ENCODE results near the gene ROBO1. TPM values are rescaled to one million over a fixed set of nuclear protein-coding genes. Genes with fewer than 3 reads are reported as not detected.
"Not testable (repeated sequence)": the region's sequence is repeated elsewhere in the genome, so short reads cannot be mapped to it uniquely, and the experiment has no call there.

ROBO1 gene
- total RNA-seq, 2 experiments from 2014 or later: 0.12 to 0.20 TPM

DNA sequence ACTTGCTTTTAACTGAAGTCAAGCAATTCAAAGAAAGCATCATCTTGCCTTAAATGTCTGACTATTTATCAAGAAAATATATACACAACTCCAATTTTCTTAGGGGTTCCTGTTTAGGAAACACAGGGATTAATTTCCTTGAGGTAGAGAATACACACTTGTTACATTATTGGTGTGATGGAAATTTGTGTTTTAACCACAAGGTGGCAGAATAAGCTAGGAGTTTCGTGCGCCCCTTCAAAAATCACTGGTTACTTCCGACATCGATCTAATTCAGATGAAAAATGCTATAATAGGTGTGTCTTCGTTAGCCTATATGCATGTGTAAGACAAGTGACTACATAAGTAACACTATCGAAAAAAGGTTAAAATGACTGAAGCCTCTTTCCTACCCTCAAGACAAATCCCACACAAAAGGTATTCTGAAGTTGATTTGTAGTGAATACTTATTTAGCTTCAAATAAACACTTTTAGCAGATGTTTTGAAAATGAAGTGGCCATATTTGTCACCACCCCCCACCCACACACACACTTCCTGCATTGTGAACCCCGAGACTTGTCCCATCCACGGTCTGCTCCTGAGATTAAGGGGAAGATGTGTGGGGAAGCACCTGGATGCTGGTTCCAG is 246.5 kb downstream of the ROBO1 start:
- intact Hi-C loops (cut with micrococcal nuclease): loop anchor here (1.0 to 5.0 kb wide), 4 partner anchors 203 to 1721 kb away; no protein-coding TSS in a partner anchor
- Mint-ChIP-seq H3K27ac (no peak overlapping the region), H3K27me3 (ENCODE audit: low read depth) (no peaks in the 10 kb centered on the region), H3K9me3 (no peaks in the 10 kb centered on the region), H3K4me1 (ENCODE audit: low read depth) (no peaks in the 10 kb centered on the region), H3K4me3 (no peak overlapping the region), H3K36me3 (ENCODE audit: low read depth) (no peaks in the 10 kb centered on the region)
- no peak for DNase-seq
- CTCF ChIA-PET: interaction anchor here (0.7 kb wide), 1 partner anchor 666 kb away, joined by 3 read pairs; no protein-coding TSS in a partner anchor

DNA sequence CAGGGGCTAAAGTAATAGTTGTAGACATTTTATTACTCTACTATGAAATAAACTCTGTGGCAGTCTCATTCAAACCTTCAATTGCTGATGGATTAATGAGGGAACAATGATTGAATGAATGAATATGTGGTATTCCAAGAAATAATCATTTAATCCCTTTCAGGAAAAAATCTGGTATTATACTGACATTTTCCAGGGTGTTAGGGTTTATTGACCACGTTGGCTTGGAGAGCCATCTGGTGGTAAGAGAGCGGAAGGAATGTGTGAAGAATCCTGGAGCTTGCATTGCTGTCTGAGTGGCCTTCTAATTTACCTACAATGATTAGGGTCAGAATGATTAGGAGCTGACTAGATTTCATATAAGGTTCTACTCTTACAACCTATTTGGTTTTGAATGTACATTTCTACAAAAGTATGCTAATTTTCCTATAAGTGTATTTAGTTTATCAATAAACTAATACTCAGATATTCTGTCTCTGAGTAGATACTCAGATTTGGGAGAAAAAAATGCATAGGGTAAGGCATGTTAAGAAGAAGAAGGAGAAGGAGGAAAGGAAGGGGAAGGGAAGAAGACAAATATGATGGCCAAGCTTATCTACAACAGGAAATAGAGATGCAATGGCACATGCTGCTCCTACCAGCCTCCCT is 249.9 kb downstream of the ROBO1 start:
- no peak overlapping the region for H3K4me3 Mint-ChIP-seq
- peak; percentile 5 for DNase-seq
- intact Hi-C loops (cut with micrococcal nuclease): no loop called here
- no peaks in the 10 kb centered on the region for H3K9me3 Mint-ChIP-seq
- H3K27ac Mint-ChIP-seq: no peak overlapping the region
- CTCF ChIA-PET: interaction anchor here (0.7 kb wide), 1 partner anchor 37 kb away, joined by 3 read pairs; no protein-coding TSS in a partner anchor
- H3K4me1 Mint-ChIP-seq (ENCODE audit: low read depth): no peaks in the 10 kb centered on the region
- H3K27me3 Mint-ChIP-seq (ENCODE audit: low read depth): no peaks in the 10 kb centered on the region
- H3K36me3 Mint-ChIP-seq (ENCODE audit: low read depth): no peaks in the 10 kb centered on the region

DNA sequence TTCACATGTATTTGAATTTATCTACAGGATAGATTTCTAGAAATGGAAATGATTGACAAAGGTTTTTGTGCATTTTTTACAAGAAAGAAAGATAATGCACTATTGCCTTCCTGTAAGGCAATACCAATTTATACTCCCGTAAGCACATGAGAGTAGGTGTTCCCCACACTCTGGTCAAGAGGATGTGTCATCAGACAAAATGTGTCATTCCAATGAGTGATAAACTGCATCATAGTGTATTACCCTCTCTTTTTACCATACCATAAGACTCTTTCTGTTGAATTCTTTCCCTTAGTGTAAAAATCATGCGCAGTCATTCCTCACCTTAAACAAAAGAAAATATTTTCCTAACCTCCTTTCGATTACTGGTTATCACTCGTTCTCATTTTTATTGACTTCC is 251.0 kb downstream of the ROBO1 start:
- H3K4me1 Mint-ChIP-seq (ENCODE audit: low read depth): no peaks in the 10 kb centered on the region
- intact Hi-C loops (cut with micrococcal nuclease): no loop called here
- DNase-seq: no peak
- H3K9me3 Mint-ChIP-seq: peaks cover under 1% of the 10 kb centered on the region
- no peak overlapping the region for H3K4me3 Mint-ChIP-seq
- CTCF ChIA-PET: no interaction called here
- no peak overlapping the region for H3K27ac Mint-ChIP-seq
- H3K27me3 Mint-ChIP-seq (ENCODE audit: low read depth): no peaks in the 10 kb centered on the region
- H3K36me3 Mint-ChIP-seq (ENCODE audit: low read depth): no peaks in the 10 kb centered on the region

DNA sequence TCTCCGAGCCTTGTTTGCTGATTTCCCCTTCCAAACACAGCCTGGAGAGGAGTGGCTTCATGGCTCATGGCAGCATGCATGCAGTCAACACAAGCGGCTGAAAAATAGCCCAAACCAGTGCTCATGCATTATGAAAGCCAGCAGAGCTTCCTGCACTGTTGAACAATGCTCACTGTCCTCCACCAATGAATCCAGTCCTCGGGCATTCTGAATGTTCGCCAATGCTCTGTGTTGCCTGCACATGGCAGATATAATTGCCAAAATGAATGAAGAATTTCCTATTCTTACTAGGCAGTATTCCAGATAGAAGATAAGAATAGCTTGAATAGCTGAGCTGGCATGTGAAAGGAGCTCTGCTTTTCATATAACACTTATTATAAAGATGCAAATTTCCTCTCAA is 252.7 kb downstream of the ROBO1 start:
- Mint-ChIP-seq H3K4me3 (no peak overlapping the region), H3K27ac (no peak overlapping the region), H3K9me3 (peaks cover 2% of the 10 kb centered on the region), H3K27me3 (ENCODE audit: low read depth) (no peaks in the 10 kb centered on the region), H3K4me1 (ENCODE audit: low read depth) (no peaks in the 10 kb centered on the region), H3K36me3 (ENCODE audit: low read depth) (no peaks in the 10 kb centered on the region)
- intact Hi-C loops (cut with micrococcal nuclease): no loop called here
- no peak for DNase-seq
- CTCF ChIA-PET: interaction anchor here (0.6 kb wide), 1 partner anchor 1607 kb away, joined by 3 read pairs; no protein-coding TSS in a partner anchor

DNA sequence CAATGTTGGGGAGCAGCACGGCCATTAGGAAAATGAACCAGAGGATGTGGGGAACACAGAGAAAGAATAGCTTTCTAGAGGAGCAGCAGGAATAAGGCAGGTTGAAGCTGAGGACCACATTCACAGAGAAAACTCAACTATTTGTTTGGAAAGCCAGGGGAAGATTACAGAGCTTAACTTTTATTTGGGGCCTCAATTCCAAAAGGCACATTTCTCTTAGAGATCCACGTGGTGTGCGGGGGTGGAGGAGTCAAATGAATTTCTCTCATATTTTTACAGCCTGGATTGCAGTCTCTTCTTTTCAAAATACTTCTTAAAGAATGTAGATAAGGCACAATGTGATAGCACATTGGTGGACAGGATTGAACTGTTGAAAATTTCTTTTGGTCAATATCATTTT is 253.7 kb downstream of the ROBO1 start:
- Mint-ChIP-seq H3K27me3 (ENCODE audit: low read depth) (no peaks in the 10 kb centered on the region), H3K27ac (no peak overlapping the region), H3K9me3 (peaks cover 2% of the 10 kb centered on the region), H3K4me1 (ENCODE audit: low read depth) (no peaks in the 10 kb centered on the region), H3K4me3 (no peak overlapping the region), H3K36me3 (ENCODE audit: low read depth) (no peaks in the 10 kb centered on the region)
- DNase-seq: no peak
- intact Hi-C loops (cut with micrococcal nuclease): no loop called here
- CTCF ChIA-PET: no interaction called here

DNA sequence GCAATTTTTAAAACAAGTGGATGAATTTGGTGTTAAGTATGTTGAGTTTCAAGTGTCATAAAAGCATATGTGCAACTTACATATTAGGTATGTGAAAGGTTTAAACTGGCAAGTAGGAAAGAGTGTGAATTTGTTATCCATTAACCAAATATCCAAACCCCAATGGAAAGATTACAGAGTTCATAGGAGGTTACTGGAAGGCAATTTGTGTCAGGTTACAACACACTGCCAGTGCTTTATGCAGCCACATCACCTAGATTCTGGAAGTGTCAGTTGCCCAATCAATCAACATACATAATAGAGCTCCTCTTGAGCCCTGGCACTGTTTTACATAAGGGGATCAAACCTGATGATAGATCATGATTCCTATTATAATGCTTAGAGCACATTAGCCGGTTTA is 261.0 kb downstream of the ROBO1 start:
- peaks cover 3% of the 10 kb centered on the region for H3K9me3 Mint-ChIP-seq
- no peaks in the 10 kb centered on the region for H3K4me1 Mint-ChIP-seq (ENCODE audit: low read depth)
- DNase-seq: no peak
- H3K27me3 Mint-ChIP-seq (ENCODE audit: low read depth): no peaks in the 10 kb centered on the region
- no peaks in the 10 kb centered on the region for H3K36me3 Mint-ChIP-seq (ENCODE audit: low read depth)
- H3K4me3 Mint-ChIP-seq: no peak overlapping the region
- intact Hi-C loops (cut with micrococcal nuclease): no loop called here
- CTCF ChIA-PET: interaction anchor here (0.6 kb wide), 1 partner anchor 597 kb away, joined by 3 read pairs; no protein-coding TSS in a partner anchor
- no peak overlapping the region for H3K27ac Mint-ChIP-seq

DNA sequence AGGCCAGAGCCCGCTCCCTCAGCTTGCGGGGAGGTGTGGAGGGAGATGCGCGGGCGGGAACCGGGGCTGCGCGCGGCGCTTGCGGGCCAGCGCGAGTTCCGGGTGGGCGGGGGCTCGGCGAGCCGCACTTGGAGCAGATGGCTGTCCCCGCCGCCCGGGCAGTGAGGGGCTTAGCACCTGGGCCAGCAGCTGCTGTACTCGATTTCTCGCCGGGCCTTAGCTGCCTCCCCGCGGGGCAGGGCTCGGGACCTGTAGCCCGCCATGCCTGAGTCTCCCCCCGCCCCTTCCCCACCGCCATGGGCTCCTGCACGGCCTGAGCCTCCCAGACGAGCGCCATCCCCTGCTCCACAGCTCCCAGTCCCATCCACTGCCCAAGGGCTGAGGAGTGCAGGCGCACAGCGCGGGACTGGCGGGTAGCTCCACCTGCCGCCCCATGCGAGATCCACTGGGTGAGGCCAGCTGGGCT is 265.5 kb downstream of the ROBO1 start:
- H3K27me3 Mint-ChIP-seq (ENCODE audit: low read depth); DNase-seq; H3K27ac Mint-ChIP-seq; H3K4me3 Mint-ChIP-seq; CTCF ChIA-PET; H3K36me3 Mint-ChIP-seq (ENCODE audit: low read depth); H3K4me1 Mint-ChIP-seq (ENCODE audit: low read depth); intact Hi-C loops (cut with micrococcal nuclease); H3K9me3 Mint-ChIP-seq: not testable (repeated sequence)

DNA sequence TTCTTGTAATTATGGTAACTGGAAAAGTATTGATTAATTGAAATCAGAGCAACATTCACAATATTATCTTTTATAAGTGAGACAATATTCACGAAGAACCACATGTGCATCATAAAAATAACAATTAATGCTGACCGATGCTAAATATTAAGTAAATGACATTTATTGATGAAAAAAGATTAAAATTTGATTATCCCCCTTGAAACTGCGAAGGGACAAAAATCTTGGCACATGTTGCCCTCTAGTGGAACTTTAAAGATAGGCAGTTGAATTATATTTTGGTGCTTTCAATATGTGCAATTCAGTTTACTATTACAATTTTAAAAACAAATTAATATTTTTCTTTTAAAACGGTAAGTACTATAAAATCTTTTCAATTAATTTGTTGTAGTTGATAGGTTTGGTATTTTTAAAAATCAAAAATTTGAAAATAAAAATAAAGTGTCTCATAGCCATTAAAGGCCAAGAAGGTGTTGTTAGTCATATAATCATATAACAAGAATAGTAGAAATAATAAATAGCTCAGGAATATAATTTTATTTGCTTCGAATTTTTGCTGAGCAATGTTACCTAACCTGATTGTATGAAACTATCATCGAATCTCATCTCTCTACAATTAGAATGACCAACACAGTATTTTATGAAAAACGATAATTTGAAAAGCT is 270.2 kb downstream of the ROBO1 start:
- Mint-ChIP-seq H3K27ac (no peak overlapping the region), H3K4me1 (ENCODE audit: low read depth) (no peaks in the 10 kb centered on the region), H3K27me3 (ENCODE audit: low read depth) (no peaks in the 10 kb centered on the region), H3K9me3 (peaks cover 4% of the 10 kb centered on the region), H3K36me3 (ENCODE audit: low read depth) (no peaks in the 10 kb centered on the region), H3K4me3 (no peak overlapping the region)
- CTCF ChIA-PET: no interaction called here
- intact Hi-C loops (cut with micrococcal nuclease): loop anchor here (1.0 kb wide), 2 partner anchors 411 to 837 kb away; no protein-coding TSS in a partner anchor
- no peak for DNase-seq

DNA sequence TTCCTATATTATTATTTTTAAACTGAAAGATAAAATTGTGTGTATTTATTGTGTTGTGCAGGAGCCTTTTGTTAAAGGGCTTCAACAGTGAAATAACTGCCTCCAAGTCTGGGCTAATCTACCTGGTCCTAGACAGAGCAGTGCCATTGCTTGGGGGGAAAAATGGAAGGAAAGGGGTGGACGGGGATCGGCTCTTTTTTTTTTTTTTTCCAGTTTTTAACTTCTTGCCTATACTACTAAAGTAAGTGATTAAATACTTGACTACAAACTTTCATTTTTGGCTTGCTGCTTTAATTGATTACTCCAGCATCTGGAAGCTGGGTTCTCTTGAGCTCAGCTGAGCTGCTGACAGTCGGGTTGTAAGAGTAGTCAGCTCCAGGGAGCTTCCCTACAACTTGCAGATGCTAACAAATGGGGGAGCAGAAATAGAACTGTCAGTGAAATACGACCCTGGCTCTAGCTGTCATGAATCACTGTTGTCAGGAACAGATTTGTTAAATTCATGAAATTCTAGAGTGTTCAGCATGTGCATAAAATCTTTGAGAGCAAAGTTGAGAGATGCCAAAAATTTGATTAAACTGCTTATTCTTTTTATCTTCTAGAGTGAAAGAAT is 276.7 kb downstream of the ROBO1 start:
- no peak overlapping the region for H3K27ac Mint-ChIP-seq
- H3K4me1 Mint-ChIP-seq (ENCODE audit: low read depth): no peaks in the 10 kb centered on the region
- intact Hi-C loops (cut with micrococcal nuclease): no loop called here
- DNase-seq: no peak
- CTCF ChIA-PET: no interaction called here
- no peak overlapping the region for H3K4me3 Mint-ChIP-seq
- H3K9me3 Mint-ChIP-seq: no peaks in the 10 kb centered on the region
- H3K36me3 Mint-ChIP-seq (ENCODE audit: low read depth): no peaks in the 10 kb centered on the region
- H3K27me3 Mint-ChIP-seq (ENCODE audit: low read depth): no peaks in the 10 kb centered on the region

DNA sequence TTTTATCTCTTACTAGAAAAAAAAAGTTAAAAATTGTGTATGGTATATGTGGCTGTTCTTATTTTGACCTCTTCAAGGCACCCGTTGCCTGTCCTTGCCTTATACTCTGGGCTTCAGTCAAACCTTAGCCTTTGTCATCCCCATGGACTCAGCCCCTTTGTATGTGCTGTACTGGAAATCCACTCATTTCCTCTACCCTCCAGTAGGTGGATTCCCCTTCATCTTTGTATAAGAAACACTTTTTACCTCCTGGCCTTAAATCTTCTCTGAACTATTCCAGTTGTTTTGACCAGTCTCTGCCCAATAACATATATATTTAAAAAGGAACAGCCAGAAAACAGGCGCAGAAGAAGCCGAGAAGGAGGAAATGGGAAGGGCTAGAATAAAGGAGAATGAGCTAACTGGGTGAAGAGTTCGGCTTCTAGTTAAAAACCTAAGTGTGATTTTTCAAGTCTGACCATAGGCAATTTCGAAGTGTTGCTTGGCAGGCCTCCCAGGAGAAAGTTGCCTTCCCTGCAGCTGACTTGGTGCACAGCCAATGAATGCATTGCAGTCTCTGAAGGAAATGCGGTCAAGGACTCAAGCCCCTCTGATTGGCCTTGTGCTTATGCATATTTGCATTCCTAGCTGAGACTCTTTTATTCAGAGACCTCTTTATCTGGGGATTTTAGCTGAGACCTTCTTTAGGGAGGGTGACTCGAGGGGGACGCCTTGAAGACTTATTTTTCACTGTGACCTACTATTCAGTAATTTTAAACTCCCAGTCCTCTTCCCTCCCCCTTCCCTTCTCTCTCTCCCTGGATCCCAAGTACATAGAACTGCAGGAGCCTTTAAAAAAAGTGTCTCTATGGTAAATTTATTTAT is 277.4 kb downstream of the ROBO1 start:
- Mint-ChIP-seq H3K9me3 (no peaks in the 10 kb centered on the region), H3K4me3 (no peak overlapping the region), H3K4me1 (ENCODE audit: low read depth) (no peaks in the 10 kb centered on the region), H3K27me3 (ENCODE audit: low read depth) (no peaks in the 10 kb centered on the region), H3K27ac (no peak overlapping the region), H3K36me3 (ENCODE audit: low read depth) (no peaks in the 10 kb centered on the region)
- no peak for DNase-seq
- CTCF ChIA-PET: no interaction called here
- intact Hi-C loops (cut with micrococcal nuclease): no loop called here

DNA sequence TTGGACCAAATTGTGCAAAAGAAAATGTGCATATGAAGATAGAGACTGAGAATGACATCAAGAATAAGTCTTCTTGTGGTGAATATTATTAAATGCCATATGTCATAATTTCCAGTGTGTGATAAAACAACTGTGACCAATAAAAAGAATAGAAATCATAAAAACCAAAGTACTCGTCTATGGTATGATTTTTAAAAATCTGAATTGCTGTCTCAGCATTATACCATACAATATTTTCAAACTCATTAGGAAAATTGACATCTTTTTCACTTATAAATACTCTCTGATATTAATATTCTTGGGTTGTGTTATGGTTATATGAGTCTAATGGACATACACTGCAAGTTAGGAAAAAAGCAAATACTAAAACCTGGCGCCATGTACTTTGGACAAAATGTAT is 279.4 kb downstream of the ROBO1 start:
- H3K36me3 Mint-ChIP-seq (ENCODE audit: low read depth): no peaks in the 10 kb centered on the region
- peaks cover 2% of the 10 kb centered on the region for H3K9me3 Mint-ChIP-seq
- no peak for DNase-seq
- no peak overlapping the region for H3K27ac Mint-ChIP-seq
- intact Hi-C loops (cut with micrococcal nuclease): no loop called here
- no peaks in the 10 kb centered on the region for H3K4me1 Mint-ChIP-seq (ENCODE audit: low read depth)
- no peaks in the 10 kb centered on the region for H3K27me3 Mint-ChIP-seq (ENCODE audit: low read depth)
- H3K4me3 Mint-ChIP-seq: no peak overlapping the region
- CTCF ChIA-PET: no interaction called here

DNA sequence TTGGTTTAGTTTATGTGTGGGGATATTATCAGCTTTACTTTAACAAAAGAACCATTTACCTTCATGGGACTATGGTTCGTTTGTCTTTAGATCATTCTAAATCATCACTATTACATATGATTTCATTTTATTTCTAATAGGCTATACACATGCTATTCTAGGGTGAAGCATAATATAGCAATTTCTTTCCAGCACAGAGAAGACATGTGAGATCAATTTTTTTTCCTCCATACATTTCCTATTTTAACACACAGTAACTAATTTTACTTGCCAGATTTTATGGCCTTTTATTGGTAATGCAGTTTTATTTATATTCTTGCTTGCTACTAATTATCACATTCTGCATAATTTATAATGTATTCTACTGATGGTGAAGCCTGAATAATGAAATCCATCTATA is 287.1 kb downstream of the ROBO1 start:
- DNase-seq: no peak
- no peaks in the 10 kb centered on the region for H3K36me3 Mint-ChIP-seq (ENCODE audit: low read depth)
- intact Hi-C loops (cut with micrococcal nuclease): no loop called here
- no peak overlapping the region for H3K4me3 Mint-ChIP-seq
- no peak overlapping the region for H3K27ac Mint-ChIP-seq
- H3K9me3 Mint-ChIP-seq: peaks cover 10% of the 10 kb centered on the region
- no peaks in the 10 kb centered on the region for H3K4me1 Mint-ChIP-seq (ENCODE audit: low read depth)
- no peaks in the 10 kb centered on the region for H3K27me3 Mint-ChIP-seq (ENCODE audit: low read depth)
- CTCF ChIA-PET: interaction anchor here (0.6 kb wide), 1 partner anchor 38 kb away, joined by 3 read pairs; no protein-coding TSS in a partner anchor

Data from activated naive CD4-positive, alpha-beta T cell treated with anti-CD3 and anti-CD28 coated beads for 36 hours (primary cell).